Activated gamma-delta T cell (primary cell): ENCODE measurements around the gene R3HDM2.
A peak's percentile ranks its signal among the peaks of the same experiment; 100 is the strongest.

Experiments
- DNase-seq: peaks from one replicate; lab custom pipeline; 2025; lab: John Stamatoyannopoulos, UW

Gene R3HDM2

GRCh38 chr12:57266681-57267080, 164.2 kb downstream of the R3HDM2 start:
- DNase-seq, result no peak

GRCh38 chr12:57263096-57263495, 167.7 kb downstream of the R3HDM2 start:
- DNase-seq, result no peak

GRCh38 chr12:57262126-57262822, 168.6 kb downstream of the R3HDM2 start:
- DNase-seq, result no peak

GRCh38 chr12:57261428-57261865, 169.4 kb downstream of the R3HDM2 start:
- no peak for DNase-seq

GRCh38 chr12:57260366-57260765, 170.5 kb downstream of the R3HDM2 start:
- DNase-seq, result no peak

GRCh38 chr12:57258977-57259970, 171.6 kb downstream of the R3HDM2 start:
- no peak for DNase-seq

- DNase-seq, result no peak
Measured at GRCh38 chr12:57255916-57256315, 174.9 kb downstream of the R3HDM2 start.

- no peak for DNase-seq
Measured at GRCh38 chr12:57254506-57255280, 176.2 kb downstream of the R3HDM2 start.

- no peak for DNase-seq
Measured at GRCh38 chr12:57250956-57251355, 179.9 kb downstream of the R3HDM2 start, which contains the start of gene STAC3. STAC3 (minus strand) TSS chr12:57251187; CDS start chr12:57249636, 1,551 bp downstream.

GRCh38 chr12:57250541-57250940, 180.3 kb downstream of the R3HDM2 start:
- no peak for DNase-seq

GRCh38 chr12:57248934-57249742, 181.7 kb downstream of the R3HDM2 start:
- no peak for DNase-seq

- DNase-seq, result no peak
Measured at GRCh38 chr12:57247041-57247440, 183.8 kb downstream of the R3HDM2 start.

- DNase-seq, result no peak
Measured at GRCh38 chr12:57244312-57244696, 186.5 kb downstream of the R3HDM2 start.

GRCh38 chr12:57243521-57244311, 187.1 kb downstream of the R3HDM2 start:
- no peak for DNase-seq

- peak; percentile 30 for DNase-seq
Measured at GRCh38 chr12:57242691-57243454, 188.0 kb downstream of the R3HDM2 start.

GRCh38 chr12:57242329-57242690, 188.5 kb downstream of the R3HDM2 start:
- no peak for DNase-seq

GRCh38 chr12:57241402-57242310, 189.2 kb downstream of the R3HDM2 start:
- DNase-seq, result no peak

GRCh38 chr12:57240926-57241401, 189.9 kb downstream of the R3HDM2 start:
- DNase-seq, result no peak
